ENCODE measurements around the gene RNF151.
A peak's percentile ranks its signal among the peaks of the same experiment; 100 is the strongest.
"Not testable (repeated sequence)": the region's sequence is repeated elsewhere in the genome, so short reads cannot be mapped to it uniquely, and the experiment has no call there.

Gene RNF151, protein sequence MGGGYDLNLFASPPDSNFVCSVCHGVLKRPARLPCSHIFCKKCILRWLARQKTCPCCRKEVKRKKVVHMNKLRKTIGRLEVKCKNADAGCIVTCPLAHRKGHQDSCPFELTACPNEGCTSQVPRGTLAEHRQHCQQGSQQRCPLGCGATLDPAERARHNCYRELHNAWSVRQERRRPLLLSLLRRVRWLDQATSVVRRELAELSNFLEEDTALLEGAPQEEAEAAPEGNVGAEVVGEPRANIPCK

DNA sequence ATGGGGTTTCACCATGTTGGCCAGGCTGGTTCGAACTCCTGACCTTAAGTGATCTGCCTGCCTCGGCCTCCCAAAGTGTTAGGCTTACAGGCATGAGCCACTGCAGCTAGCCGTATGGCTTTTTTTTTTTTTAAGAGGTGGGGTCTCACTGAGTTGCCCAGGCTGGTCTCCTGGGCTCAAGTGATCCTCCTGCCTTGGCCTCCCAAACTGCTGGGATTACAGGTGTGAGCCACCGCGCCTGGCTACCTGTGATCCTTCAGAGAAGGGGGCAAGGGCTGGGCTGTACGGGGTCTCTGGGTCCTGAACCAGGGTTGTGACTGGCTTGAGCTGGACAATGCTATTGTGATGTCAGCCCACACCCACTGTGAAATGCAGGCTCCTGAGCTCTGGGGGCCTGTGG is at the start of gene RNF151:
RNF151 (plus strand) TSS at position 397 of the 400 bp plus-strand sequence. CDS start 26 bp downstream, outside the sequence.
- DNase-seq (ENCODE audit: low spot score), result no peak

DNA sequence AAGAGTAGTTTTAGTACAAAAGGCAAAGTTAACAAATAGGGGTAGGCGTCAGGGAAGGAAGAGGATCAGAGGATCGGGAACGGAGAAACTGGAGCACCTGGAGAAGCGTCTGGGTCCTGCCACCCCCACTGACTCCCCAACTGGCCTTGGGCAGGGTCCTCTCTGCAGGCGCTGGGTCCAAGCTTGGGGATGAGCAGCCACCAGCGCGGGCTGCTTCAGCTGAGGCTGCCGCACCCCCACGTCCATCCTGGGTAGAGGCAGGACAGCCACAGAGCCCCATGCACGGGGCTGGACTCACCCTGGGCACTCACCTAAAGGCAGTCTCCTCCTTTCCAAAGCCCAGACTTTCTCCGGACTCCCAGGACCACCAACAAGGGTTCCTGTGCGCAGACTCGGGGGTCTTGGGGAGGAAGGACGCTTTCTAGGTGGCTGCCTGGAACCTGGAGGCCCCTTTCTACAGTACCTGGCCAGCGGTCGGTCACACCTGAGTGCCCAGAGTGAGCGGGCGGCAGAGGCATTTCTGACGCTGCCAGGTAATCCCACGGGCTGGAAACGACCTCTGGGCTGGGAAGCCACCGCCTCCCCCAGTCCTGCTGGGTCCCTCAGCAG is 49.5 kb upstream of the RNF151 start:
- no peak for DNase-seq (ENCODE audit: low spot score)

DNA sequence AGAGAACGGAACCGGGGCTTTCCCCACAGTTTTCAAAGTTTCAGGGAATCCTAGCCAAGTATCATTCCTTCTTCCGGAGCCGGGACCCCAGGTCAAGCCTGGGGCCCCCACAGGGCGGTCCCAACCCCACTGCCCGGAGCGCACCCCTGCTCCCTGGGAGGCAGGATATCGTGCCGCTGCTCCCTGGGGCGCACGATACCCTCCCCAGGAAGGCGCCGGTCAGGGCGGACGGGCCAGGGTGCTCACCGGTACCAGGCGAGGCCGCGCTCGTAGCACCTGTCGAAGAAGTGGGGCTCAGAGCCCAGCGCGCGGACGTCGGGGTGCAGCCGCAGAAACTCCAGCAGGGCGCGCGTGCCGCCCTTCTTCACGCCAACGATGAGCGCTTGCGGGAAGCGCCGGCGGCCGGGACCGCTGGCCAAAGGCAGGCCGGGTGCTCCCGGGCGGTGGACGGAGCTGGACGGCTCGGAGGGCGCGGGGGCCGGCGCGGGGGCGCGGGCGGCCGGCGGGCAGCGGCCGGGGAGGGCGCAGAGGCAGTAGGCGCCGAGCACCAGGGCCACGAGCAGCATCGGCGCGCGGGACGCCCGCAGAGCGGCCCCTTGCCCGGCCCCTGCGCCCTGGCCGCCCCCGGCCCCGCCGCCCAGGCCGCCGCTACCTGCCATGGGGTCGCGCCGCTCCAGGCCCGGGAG is 48.8 kb upstream of the RNF151 start:
- DNase-seq (ENCODE audit: low spot score), result no peak

DNA sequence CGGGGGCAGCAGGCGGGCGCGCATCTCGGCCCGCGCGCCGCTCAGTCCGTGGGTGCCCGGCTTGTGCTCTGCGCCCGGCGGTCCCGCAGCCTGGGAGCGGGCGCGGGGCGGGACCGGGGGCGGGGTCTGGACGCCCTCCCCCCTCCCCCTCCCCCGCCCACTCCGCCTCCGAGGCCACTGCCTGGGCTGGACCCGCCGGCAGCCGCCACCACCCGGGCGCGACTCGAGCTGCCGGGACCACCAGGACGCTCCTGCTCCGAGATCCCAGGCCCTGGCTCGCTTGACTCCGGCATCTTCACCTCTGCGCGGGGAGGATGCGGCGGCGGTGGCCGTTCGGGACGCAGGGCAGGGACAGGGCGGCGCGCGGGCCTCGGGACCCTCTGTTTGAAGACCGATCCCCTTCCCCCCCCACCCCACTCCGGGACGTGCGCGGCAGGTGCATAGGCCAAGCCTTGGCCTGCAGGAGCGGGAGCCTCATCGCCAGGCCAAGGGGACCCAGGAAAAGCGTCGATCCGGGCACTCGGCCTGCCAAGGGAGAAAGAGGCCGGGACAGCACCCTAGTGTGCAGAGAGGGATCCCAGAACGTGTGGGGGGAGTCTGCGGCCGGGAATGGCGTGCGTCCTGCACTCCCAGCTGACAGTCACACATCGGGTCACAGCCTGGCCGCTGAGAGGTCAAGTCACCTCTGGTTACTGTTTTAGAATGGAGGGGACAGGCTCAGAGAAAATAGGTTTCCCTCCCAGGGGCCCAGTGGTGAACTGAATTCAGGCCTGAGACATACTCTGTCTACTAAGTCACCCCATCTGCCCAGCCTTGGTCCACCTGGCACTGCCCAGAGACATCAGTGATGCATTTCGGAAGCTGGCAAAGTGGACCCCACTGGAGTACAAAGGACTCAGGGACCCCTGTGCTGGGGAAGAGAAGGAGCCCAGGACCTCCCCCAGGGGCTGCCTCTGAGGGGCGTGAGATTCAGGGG is 48.0 kb upstream of the RNF151 start, which contains the start of gene HS3ST6:
HS3ST6 (minus strand) TSS at position 65 of the 976 bp plus-strand sequence. CDS start 92 bp downstream, outside the sequence.
- DNase-seq (ENCODE audit: low spot score), result no peak

DNA sequence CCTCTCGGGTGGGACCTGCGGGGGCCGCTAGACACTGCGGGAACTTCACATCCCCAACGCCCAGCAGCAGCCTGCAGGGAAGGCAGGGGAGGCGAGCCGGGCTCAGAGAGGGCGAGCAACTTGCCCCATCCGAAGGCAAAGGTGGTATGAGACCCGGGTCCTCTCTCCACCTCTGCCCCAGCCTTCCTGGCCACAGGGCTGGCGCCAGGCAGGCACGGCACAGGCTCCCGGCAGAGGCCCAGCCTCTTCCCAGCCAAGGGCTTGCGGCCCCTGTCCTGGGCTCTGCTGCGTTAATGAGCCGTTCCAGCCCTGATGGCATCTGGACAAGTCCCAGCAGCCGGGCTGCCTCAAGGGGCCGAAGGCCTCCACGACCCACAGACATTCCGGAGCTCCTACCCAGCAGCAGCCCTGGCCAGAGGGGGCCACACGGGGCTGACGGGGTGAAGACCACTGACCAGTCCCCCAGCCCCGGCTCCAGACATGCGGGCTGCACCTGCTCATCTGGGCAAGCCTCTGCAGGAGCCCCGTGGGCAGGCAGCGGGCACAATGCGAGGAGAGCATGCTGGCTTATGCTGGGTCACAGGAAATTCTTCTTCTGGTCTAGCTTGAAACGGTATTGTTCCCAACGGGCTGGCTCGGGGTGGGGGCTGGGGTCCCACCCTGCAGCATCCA is 47.2 kb upstream of the RNF151 start:
- no peak for DNase-seq (ENCODE audit: low spot score)

DNA sequence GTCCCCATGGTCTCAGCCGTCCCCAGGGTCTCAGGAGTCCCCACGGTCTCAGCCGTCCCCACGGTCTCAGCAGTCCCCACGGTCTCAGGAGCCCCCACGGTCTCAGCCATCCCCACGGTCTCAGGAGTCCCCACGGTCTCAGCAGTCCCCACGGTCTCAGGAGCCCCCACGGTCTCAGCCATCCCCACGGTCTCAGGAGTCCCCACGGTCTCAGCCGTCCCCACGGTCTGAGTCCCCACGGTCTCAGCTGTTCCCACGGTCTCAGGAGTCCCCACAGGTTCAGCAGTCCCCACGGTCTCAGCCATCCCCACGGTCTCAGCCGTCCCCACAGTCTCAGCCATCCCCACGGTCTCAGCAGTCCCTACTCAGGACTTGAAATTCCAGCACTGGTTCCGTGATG is 46.5 kb upstream of the RNF151 start:
- not testable (repeated sequence) for DNase-seq (ENCODE audit: low spot score)

DNA sequence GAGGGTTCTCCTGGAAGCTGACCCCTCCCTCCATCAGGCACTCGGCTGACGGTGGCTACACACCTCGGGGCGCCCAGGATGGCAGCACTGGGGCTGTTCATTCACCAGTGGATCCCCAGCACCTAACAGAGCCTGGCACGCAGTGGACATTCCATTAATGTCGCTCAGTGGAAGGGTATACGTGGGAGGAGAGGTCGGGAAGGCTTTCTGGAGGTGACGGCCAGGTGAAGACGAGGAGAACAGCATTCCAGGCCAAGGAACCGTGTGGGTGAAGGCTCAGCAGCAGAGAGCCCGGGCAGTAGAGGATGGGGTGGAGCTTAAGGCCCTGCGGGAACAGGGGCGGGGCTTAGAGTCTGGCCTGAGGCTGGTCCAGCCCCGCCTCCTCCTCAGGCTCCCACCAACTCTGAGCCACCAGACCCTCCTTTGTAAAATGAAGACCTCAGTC is 45.9 kb upstream of the RNF151 start:
- DNase-seq (ENCODE audit: low spot score), result peak; percentile 76

DNA sequence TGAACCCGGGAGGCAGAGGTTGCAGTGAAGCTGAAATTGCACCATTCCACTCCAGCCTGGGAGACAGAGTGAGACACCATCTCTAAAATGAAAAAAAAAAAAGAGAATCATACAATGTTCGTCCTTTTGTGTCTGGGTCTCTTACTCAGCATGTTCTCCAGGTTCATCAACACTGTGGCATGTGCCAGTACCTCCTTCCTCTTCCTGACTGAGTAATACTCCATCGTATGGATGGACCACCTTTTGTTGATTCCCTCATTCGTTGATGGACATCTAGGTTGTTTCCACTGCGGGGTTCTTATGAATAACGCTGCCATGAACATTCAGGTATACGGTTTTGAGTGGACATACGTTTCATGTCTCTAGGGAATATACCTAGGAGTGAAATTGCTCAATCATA is 44.3 kb upstream of the RNF151 start:
- no peak for DNase-seq (ENCODE audit: low spot score)

DNA sequence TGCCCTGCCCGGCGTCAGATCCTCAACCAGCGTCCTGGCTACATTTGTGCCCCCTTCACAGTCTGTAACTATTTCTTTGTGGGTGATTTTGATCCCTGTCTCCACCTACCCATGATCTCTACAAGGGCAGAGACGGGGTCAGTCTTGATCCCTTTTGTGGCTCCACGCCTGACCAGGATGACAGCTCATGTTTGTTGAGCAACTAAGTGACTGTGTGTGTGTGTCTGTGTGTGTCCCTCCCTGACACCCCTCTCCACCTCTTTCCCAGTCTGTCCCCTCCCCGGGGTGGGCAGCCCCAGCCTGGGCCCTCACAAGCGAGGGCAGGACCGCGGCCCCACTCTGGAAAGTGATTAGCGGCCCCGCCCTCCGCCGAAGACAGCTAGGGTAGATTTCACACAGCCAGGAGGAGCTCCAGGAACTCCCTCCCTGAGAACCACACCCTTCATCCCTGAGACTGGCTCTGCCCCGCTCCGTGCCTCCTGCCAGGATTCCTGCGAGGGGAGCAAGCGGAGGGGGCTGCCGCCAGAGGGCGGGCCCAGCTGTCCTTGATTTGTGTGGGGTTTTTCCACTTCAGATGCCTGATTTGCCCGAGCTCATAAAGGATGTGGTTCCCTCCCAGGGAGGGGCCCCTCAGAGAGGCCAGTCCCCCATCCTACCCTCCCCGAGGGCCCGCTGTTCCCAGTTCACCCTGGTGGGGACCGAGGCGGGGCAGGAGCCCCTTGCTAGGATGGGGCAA is 43.2 kb upstream of the RNF151 start:
- DNase-seq (ENCODE audit: low spot score), result no peak

DNA sequence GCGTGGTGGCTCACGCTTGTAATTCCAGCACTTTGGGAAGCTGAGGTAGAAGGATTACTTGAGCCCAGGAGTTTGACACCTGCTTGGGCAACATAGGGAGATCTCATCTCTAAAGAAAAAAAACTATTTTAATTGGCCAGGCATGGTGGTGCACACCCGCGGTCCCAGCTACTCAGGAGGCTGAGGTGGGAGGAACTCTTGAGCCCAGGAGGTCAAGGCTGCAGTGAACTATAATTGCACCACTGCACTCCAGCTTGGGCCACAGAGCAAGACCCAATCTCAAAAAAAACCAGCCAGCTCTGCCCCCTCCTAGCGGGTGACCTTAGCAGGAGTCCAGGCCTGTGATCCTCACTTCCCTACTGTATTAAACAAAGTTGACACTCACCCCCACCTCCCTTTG is 42.6 kb upstream of the RNF151 start:
- no peak for DNase-seq (ENCODE audit: low spot score)

DNA sequence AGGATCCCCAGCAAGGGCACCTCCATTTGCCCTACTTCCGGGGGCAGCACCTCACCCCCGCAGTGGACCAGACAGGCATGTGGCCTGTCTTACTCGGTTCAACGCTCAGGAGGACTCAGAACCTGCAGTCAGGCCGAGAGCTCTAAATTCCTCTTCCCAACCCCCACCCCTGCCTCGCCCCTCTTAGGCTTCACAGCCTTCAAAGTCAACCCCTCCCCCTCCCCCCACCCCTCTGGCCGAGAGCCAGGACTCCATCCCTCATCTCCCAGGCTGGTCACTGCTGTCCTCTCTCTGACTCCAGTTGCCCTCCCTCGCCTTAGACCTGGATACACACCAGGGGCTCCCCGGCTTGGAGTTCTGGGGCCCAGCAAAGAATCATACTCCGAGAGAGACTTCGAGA is 40.4 kb upstream of the RNF151 start:
- DNase-seq (ENCODE audit: low spot score), result no peak

DNA sequence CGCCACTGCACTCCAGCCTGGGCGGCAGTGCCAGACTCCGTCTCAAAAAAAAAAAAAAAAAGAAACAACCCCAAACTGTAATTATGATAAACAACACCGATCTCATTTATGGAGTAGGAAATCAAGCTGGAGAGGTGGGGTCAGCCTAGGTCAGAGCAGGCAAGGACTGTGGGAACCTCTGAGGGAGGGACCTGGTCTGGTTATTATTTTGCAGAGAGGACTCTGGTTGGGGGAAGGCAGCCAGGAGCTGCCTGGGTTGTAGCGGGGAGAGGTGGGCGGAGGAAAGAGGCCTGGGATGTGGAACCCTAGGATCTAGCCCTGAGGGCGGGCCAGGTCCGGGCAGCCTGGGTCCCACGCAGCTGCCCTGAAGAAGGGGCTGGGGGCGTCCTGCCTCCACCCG is 37.6 kb upstream of the RNF151 start:
- DNase-seq (ENCODE audit: low spot score), result no peak

DNA sequence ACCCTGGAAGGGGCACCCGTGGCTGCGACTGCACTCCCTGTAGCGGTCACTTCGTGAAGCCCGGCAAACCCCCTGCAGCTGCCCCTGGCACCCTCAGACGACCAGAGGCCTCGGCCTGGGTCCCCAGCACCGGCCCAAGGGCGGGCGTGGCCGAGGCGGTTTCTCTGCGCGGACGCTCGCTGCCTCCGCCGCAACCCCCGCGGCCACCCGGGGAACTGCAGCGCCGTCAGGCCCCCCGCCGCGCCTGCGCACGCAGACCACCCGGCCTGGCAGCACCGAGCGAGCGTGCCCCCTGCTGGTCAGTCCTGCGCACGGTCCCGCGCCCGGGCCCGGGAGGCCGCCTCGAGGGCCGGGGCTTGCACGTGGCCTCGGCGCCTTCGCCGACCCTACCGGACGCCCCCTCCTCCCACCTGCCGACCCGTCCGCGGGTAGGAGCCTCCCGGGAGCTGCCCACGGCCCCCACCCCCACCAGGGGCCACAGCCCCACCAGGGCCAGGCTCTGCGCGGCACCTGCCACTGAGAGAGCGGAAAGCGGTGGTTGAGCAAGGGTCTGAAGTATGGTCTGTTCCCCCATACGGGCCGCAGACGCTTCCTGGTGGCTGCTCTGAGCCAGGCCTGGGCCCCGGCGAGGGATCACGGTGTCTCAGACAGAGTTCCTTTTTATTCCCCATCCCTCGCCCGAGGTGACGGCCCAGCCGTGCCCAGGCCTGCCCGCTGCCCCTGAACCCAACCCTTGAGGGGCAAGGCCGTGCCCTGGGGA is 36.9 kb upstream of the RNF151 start:
- peak; percentile 86 for DNase-seq (ENCODE audit: low spot score)

DNA sequence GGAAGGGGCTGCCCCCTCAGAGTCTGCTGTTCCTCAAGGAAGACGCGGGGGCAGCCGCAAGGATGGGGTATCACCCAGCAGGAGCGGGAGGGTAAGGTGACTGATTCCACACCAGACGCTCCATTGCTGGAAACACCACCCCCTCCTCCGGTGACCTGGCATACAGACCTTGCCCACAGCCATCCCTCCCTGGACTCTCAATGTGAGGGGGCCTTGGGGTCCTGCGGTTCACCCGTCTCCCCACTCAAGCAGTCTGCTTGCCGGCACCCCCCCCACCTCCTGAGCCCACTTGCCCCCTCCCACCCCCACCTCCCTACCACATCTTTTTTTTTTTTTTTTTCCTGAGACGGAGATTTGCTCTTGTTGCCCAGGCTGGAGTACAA is 36.3 kb upstream of the RNF151 start:
- no peak for DNase-seq (ENCODE audit: low spot score)

DNA sequence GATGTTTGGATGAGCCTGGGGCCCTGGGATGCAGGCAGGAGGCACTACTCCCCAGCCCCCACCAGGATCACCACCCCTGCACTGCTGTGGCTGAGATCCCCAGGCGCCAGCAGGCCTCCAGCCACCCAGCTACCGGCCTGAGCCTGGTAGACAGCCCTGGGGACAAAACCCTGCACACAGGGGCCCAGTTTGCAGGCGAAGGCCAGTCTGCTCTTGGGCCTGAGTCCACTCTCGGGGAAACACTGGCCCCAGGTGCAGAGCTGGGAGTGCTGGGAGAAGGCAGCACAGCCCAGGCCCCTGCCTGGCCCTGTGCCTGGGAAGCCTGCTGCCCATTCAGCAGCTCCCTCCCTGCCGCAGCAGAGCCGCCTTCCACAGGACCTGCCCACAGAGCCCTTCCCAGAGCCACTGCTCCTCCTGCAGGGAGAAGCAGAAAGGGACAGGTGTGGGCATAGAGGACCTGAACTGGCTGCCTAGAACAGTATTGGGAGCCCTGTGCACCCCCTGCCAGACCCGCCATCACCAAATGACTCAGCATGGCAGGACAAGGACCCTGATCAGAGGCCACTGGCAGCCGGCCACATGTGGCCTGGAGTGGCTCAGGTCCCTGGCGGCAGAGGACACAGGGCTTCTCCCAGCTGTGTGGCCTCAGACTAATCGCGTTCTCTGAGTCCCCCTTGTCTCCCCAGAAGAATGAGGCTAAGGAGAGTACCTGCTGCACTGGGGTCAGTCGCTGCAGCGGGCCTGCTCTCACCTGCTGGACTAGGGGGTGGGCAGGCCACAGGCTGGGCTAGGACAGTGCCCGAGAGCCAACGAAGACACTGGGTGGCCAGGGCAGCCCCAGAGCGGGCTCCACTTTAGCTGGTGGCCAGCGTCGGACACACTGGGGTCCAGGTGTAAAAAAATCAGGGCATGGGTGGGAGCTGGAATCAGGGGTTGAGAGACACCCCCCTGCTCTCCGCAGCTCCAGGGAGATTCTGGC is 34.3 kb upstream of the RNF151 start:
- DNase-seq (ENCODE audit: low spot score), result no peak

DNA sequence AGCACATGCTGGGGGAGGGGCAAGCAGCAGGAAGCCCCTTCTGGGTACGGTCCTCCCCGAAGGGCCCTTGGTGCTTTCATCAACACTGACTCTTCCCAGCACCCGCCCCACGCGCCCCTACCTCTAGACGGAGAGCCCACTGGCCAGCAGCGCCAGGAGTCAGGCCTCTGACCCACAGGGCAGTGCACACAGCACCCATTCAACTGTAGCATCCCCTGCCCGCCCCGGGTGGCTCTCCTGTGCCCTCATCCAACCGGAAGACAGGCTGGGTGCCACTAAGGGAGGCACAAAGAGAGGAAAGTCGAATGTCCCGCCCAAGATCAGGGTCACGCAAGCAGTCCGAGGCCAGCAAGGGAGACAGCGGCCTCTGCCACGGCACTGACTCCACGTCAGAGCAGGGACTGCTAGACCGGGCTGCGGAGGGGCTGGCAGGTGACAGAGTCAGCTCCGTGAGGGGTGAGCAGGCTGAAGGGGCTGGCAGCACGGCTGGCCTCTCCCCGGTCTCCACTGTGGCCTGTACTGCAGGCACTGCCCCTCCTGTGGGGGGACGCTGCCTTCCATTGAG is 33.5 kb upstream of the RNF151 start:
- no peak for DNase-seq (ENCODE audit: low spot score)

DNA sequence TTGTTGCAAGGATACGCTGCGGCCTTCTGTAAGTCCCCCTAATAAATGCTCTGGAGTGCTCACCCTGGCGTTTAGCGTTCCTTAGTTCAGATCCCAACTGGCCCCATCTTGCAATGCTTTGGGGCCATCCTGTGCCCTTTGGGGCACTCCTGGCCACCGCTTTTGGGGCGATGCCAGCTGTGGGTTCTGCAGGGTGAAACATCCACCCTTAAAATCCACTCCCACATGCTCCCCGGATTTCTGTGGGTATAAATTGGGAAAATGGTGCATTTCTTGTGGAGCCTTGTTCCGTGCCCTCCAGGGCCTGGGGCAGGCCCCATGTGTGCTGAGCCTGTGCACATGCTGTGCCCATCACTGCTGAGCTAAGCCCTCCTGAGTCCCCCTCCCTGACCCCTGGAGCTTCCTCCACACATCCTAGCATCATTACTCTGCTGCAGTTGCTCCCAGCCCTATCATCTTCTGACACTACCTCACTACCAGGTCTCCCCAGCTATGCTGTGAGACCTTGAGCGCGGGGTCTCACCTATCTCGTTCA is 29.6 kb upstream of the RNF151 start:
- no peak for DNase-seq (ENCODE audit: low spot score)

DNA sequence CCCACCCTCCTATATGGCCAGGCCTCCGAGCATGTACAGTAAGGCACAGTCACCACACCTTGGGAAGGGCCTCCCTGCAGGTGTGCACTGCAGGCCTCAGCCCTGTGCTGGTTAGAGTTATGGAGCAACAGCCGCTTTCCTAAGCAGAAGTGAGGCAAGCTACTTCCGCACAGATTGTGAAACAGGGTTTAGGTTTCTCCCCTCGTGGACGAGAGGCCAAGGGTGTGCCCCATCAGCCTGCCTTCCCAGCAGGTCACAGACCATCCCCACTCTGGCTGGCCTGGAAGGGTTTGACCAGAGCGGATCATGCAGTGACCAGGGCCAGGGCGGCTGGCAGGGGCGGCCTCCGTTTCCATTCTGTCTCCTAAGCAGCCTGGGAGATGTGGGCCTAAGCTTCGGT is 28.3 kb upstream of the RNF151 start:
- no peak for DNase-seq (ENCODE audit: low spot score)

Measured in NAMALWA (cell line).